ACC112 (cell line): Measurements from ENCODE around the gene ZNF580.

Experiments
- H2AFZ ChIP-seq: fragments of 200-600 bp; sonication (generic); one replicate; pipeline ENCODE4 v1.6.0; 2017; ENCODE audit warnings: antibody characterized with exemption, low read length; ENCODE audit not compliant: unreplicated experiment
- H3K27ac ChIP-seq: fragments of 200-600 bp; sonication (generic); 2 replicates; pipeline ENCODE4 v1.5.1; 2014; ENCODE audit warnings: low read depth, mild to moderate bottlenecking, antibody characterized with exemption, low read length, moderate library complexity
- H3K27me3 ChIP-seq: fragments of 200-600 bp; sonication (generic); 2 replicates; pipeline ENCODE4 v1.6.1; 2014; ENCODE audit warnings: mild to moderate bottlenecking, antibody characterized with exemption, low read length, moderate library complexity, mixed read lengths; ENCODE audit not compliant: insufficient read depth
- H3K36me3 ChIP-seq: fragments of 200-600 bp; sonication (generic); 2 replicates; pipeline ENCODE4 v1.6.1; 2016; ENCODE audit warnings: mild to moderate bottlenecking, antibody characterized with exemption, low read length, moderate library complexity, mixed read lengths; ENCODE audit not compliant: insufficient read depth
- H3K4me1 ChIP-seq: fragments of 200-600 bp; sonication (generic); one replicate; pipeline ENCODE4 v1.6.1; 2016; ENCODE audit warnings: low read length, mixed read lengths; ENCODE audit not compliant: insufficient read depth, unreplicated experiment, control insufficient read depth
- H3K4me3 ChIP-seq: fragments of 200-600 bp; sonication (generic); 2 replicates; pipeline ENCODE4 v1.5.1; 2014; ENCODE audit warnings: mild to moderate bottlenecking, low read depth, low read length
- H3K79me2 ChIP-seq: fragments of 200-600 bp; sonication (generic); one replicate; pipeline ENCODE4 v1.6.0; 2016; ENCODE audit warnings: low read length; ENCODE audit not compliant: control insufficient read depth, unreplicated experiment, insufficient read depth

The ZNF580 gene

DNA sequence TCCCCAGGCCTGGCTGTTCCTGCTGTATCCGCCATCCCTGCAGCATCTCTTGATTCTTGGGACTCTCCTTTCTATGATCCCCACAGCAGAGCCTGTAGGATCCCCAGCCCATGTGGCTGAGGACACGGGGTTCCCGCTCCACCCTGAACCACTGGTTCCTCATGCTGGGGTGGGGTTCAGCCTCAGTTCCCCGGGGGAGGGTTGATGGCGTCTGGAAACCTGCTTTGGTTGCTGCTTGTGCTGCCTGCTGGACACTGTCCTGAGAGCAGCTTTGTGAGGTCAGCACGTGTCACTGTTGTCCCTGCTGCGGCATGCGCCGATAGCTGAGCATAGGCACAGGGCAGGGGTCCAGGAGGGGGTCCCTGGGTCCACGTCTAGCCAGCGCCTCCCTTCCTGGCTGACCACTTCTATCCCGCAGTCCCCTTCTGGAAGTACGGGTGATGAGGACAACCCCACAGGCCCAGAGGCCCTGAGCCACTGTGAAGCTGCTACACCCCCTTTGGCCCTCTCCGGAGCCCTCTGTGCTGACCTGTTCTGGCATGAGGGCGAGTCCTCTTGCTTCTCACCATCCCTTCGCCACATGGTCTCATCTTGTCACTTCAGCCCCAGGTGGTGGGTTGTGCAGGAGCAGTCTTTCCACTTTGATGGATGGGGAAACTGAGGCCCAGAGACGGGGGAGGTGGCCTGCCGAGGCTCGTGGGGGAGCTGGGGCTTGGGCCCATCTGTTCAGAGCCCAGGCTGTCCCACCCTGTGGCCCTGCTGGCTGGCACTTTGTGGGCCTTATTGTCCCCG lies 39.7 kb downstream of the ZNF580 start:
- Histone ChIP-seq H3K4me3 (no peak overlapping the region), H3K36me3 (peaks cover 10% of the 10 kb centered on the region; the same call in 1 of the 2 replicates), H3K27ac (no peak overlapping the region), H3K27me3 (no peaks in the 10 kb centered on the region), H2AFZ (no peak overlapping the region), H3K4me1 (peaks cover 36% of the 10 kb centered on the region), H3K79me2 (peaks cover 80% of the 10 kb centered on the region)

DNA sequence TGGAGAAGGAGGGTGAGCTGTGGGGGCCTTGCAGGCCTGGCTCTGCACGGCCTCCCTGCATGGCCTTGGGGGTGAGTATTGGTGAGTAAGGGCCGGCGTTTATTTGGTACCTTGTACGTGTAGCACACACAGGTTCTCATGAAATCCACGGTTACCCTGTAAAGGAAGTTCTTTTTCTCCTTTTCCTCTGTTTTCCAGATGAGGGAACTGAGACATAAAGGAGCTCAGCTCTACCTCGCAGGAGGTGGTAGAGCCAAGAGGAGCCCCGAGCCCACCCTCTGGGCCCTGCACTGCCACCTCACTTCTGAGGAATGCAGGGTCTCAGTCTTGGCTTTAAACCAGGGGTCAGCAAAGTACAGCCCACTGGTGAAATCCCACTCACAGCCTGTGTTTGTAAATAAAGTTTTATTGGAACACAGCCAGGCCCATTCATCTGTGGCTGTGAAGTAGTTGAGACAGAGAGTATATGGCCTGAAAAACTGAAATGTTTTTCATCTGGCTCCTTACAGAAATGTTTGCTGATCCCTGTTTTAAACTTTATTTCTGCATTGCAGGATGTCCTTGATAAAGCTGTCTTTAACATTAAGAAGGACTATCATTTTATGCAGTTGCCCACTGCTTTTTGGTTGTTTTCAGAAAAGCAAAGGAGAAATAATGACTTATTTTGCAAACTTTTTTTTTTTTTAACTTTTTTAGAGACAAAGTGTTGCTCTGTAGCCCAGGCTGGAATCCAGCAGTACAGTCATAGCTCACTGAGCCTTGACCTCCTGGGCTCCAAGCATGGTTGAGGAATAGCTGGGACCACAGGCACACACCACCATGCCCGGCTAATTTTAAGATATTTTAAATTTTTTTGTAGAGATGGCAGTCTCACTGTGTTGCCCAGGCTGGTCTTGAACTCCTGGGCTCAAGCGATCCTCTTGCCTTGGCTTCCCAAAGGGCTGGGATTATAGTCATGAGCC lies 40.6 kb downstream of the ZNF580 start:
- no peaks in the 10 kb centered on the region for H3K27me3 ChIP-seq
- no peak overlapping the region; the same call in 1 of the 2 replicates for H3K27ac ChIP-seq
- peaks cover 74% of the 10 kb centered on the region for H3K79me2 ChIP-seq
- H3K4me1 ChIP-seq = peaks cover 31% of the 10 kb centered on the region
- no peak overlapping the region for H2AFZ ChIP-seq
- no peak overlapping the region for H3K4me3 ChIP-seq
- H3K36me3 ChIP-seq = peaks cover 10% of the 10 kb centered on the region; the same call in 1 of the 2 replicates

DNA sequence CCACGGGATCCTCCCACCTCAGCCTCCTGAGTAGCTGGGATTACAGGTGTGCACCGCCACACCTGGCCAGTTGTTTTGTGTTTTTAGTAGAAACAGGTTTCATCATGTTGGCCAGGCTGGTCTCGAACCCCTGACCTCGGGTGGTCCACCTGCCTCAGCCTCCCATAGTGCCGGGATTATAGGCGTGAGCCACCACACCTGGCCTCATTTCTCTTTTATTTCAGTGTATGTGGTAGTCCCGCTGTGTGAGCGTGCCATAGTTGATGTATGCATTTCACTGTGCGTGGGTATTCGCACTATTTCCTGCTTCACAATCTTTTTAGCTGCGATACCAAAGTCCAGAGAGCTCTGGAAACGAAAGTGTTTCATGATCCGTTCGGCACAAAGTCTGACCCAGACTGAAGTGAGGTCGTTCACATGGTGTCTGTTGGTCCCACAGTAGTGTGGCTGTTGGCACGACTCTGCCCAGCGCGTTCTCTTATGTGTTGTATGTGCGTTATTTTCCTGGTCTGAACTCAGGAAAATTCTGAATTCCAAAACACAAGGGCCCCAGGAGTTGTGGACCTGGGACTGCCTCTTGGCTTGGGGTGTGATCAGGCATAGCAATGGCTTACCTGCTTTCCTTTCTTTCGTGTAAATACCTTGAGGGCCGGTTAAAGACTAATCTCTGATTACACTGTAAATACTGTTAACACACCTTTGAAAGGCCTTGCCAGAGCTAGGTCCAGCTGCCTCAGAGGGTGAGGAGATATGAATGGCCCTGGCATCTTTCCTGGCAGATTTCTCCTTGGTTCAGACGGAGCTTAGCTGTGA lies 42.9 kb downstream of the ZNF580 start:
- peaks cover 55% of the 10 kb centered on the region for H3K79me2 ChIP-seq
- H3K27ac ChIP-seq = no peak overlapping the region
- no peak overlapping the region for H2AFZ ChIP-seq
- H3K36me3 ChIP-seq = peaks cover 10% of the 10 kb centered on the region; the same call in 1 of the 2 replicates
- peaks cover 16% of the 10 kb centered on the region for H3K4me1 ChIP-seq
- H3K4me3 ChIP-seq = no peak overlapping the region
- H3K27me3 ChIP-seq = no peaks in the 10 kb centered on the region

DNA sequence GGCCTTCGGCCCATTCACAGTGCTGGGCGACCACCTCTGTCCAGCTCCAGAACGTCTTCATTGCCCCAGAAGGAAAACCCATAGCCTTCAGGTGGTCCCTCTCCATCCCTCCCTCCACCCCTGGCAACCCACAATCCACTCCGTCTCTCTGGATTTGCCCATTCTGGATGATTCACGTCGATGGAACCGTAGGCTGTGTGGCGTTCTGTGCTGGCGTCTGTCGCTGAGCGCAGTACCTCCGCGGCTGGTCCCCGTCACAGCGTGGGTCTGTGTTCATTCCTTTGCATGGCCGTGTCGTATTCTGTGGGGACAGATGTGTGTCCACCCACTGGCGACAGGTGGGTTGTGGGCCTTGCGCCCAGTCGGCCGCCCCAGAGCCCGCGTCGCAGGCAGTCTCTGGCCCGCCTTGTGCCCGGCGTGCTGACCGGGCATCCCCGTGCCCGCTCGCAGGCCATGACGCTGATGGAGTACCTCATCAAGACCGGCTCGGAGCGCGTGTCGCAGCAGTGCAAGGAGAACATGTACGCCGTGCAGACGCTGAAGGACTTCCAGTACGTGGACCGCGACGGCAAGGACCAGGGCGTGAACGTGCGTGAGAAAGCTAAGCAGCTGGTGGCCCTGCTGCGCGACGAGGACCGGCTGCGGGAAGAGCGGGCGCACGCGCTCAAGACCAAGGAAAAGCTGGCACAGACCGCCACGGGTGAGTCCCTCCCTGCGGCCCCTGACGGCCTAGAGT lies 44.3 kb downstream of the ZNF580 start:
- H3K27me3 ChIP-seq = no peaks in the 10 kb centered on the region
- peaks cover 7% of the 10 kb centered on the region for H3K4me1 ChIP-seq
- H3K36me3 ChIP-seq = 0 out of 2 replicates have a peak, but pooled peaks cover 5% of the 10 kb centered on the region
- H2AFZ ChIP-seq = no peak overlapping the region
- no peak overlapping the region for H3K4me3 ChIP-seq
- H3K79me2 ChIP-seq = peaks cover 46% of the 10 kb centered on the region
- H3K27ac ChIP-seq = no peak overlapping the region

DNA sequence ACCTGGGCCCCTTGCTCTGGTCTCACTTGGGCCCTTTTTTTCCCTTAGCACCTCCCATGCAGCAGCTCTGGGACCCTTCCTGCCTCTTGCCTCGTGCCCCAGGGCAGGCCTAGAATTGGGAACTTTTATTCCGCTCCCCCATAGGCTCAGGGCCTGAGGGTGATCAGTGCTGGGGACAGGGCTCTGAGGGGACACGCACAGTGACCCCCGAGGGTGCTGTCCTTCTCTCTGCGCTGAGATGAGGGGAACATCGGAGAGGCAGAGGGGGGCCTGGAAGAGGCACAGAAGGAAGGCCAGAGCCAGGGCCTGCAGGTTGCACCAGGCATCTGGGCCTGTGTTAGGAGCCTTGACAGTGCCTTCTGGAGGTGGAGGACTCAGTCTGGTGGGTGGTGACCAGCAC lies 45.0 kb downstream of the ZNF580 start:
- Histone ChIP-seq H3K27ac (no peak overlapping the region), H3K4me1 (peaks cover 7% of the 10 kb centered on the region), H3K4me3 (no peak overlapping the region), H3K27me3 (no peaks in the 10 kb centered on the region), H2AFZ (no peak overlapping the region), H3K79me2 (peaks cover 39% of the 10 kb centered on the region), H3K36me3 (0 out of 2 replicates have a peak, but pooled peaks cover 5% of the 10 kb centered on the region)

DNA sequence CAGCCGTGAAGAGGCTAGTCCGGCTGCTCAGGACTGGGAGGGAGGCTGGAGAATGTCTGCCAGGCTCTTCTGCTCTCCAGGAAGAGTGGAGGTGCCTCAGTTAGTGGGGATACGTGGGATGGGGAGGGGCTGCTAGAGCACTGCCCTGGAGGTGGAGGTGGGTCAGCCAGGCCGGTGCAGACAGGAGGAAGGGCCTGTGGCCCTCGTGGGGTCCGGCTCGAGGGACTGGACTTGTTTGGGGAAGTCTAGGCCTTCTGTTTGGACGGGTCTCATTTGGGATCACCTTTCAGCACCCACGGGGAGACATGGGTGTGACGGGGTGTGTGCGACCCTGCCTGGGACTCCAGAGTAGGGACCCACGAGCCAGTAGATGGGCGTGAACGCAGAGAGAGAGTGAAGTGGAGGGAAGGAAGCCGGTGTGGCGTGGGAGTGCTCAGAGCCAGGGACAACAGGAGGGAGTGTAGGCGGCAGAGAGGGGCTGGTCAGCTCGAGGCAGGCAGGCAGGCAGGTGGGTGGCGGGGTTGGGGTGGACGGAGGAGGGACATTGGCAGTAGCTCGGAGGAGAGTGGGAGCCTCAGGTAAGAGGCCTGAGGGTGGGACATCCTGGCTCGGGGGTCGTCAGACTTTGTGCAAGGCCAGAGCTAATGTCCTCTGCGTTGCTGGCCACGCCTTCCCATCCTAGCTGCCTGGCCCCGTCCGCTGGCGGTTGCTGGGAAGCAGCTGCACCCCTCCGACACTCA lies 45.7 kb downstream of the ZNF580 start:
- no peak overlapping the region for H3K27ac ChIP-seq
- no peak overlapping the region for H2AFZ ChIP-seq
- no peak overlapping the region for H3K4me3 ChIP-seq
- H3K36me3 ChIP-seq = 0 out of 2 replicates have a peak, but pooled peaks cover 5% of the 10 kb centered on the region
- peaks cover 32% of the 10 kb centered on the region for H3K79me2 ChIP-seq
- no peaks in the 10 kb centered on the region for H3K27me3 ChIP-seq
- peaks cover 1% of the 10 kb centered on the region for H3K4me1 ChIP-seq

DNA sequence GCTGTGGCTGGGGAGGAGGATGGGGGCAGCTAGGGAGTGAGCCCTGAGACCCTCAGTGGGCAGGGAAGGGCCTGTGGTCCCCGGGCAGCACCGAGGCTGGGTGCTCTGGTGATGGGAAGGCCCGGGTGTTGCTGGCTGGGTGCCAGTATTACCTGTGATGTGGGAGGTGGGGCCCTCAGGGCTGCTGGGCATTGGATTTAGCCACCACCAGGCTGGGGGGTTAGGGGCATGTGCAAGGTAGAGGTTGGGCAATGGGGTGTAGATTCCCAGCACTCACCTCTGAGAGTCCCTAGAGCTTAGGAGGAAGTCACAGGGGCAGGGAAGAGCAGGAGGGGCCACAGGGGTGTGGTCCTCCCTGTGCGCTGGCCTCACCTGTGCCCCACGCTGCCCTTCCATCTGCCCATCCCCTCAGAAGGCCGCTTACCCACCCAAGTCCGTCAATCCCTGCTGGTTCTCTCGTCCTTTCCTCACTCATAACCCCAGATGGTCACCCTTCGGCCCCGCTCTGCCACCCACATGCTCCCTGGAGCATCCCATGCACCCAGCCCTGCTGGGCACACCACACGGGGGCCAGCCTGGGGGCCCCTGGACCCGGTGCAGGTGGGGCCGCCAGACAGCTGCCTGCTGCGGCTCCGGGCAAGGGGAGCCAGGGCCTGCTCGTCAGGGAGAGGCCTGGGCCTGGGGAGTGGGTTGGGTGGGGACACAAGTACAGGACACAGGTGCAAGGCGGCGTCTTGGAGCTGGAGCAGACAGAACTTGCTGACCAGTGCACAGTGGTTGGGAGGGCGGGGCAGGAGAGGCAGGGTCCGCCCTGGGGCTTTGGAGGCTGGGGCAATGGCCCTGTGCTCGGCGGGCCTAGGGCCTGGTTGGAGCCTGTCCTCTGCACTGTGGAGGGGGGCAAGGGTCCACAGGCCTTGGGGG lies 46.7 kb downstream of the ZNF580 start:
- H3K4me3 ChIP-seq = no peak overlapping the region
- H3K36me3 ChIP-seq = no peaks in the 10 kb centered on the region
- peaks cover 23% of the 10 kb centered on the region for H3K79me2 ChIP-seq
- H3K4me1 ChIP-seq = no peaks in the 10 kb centered on the region
- H2AFZ ChIP-seq = no peak overlapping the region
- H3K27me3 ChIP-seq = no peaks in the 10 kb centered on the region
- no peak overlapping the region for H3K27ac ChIP-seq

DNA sequence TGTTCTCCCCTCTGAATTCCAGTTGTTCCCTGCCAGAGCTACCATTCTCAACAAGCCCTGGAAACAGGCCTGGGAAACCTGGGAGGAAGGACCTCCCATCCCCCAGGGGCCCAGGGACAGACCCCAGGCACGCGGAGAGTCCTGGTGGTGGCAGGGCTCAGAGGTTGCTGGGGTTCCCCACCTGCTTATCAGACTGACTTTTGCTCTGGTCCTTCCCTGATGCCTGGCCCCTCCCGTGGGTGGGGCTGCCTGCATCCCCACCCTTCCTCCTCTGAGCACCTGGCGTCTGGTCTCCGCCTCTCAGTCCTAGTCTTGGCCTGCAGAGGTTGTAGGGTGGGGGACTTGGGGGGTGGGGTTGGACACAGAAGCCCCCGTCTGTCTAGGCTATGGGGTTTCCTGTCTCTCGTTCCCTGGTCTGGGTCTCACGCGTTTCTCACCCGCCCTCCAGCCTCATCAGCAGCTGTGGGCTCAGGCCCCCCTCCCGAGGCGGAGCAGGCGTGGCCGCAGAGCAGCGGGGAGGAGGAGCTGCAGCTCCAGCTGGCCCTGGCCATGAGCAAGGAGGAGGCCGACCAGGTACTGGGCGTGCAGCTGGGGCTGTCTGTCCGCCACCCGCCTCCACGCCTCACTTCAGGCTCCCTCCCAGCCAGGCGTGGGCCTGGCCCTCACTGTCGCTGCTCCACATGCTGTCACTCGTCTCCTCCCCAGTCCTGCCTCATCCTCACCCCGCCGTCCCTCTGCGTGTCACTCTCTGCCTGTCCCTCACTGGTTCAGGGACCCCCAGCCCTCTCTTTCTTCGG lies 47.8 kb downstream of the ZNF580 start:
- Histone ChIP-seq H3K27me3 (no peaks in the 10 kb centered on the region), H2AFZ (no peak overlapping the region), H3K36me3 (no peaks in the 10 kb centered on the region), H3K4me3 (no peak overlapping the region), H3K4me1 (no peaks in the 10 kb centered on the region), H3K27ac (no peak overlapping the region), H3K79me2 (peaks cover 19% of the 10 kb centered on the region)
